IPS-18a (cell line): Measurements from ENCODE around the gene COL4A6.
A peak's percentile ranks its signal among the peaks of the same experiment; 100 is the strongest.

Source experiments
- H3K27ac ChIP-seq: one replicate; pipeline ENCODE4 v1.5.1; 2013; ENCODE audit warnings: low read length
- H3K27me3 ChIP-seq: one replicate; pipeline ENCODE4 v1.6.1; 2013; ENCODE audit warnings: mild to moderate bottlenecking, low read length; ENCODE audit not compliant: control insufficient read depth, insufficient read depth
- H3K36me3 ChIP-seq: one replicate; pipeline ENCODE4 v1.6.1; 2013; ENCODE audit warnings: low read depth, low read length; ENCODE audit not compliant: control insufficient read depth
- H3K4me1 ChIP-seq: one replicate; pipeline ENCODE4 v1.6.1; 2013; ENCODE audit warnings: low read depth, low read length; ENCODE audit not compliant: control insufficient read depth
- H3K4me3 ChIP-seq: one replicate; pipeline ENCODE4 v1.5.1; 2013; ENCODE audit warnings: low read length
- H3K9ac ChIP-seq: one replicate; pipeline ENCODE4 v1.6.1; 2013; ENCODE audit warnings: mild to moderate bottlenecking, low read length, moderate library complexity
- H3K9me3 ChIP-seq: one replicate; pipeline ENCODE4 v1.6.1; 2013; ENCODE audit warnings: low read depth, low read length; ENCODE audit not compliant: control insufficient read depth

COL4A6 gene

DNA sequence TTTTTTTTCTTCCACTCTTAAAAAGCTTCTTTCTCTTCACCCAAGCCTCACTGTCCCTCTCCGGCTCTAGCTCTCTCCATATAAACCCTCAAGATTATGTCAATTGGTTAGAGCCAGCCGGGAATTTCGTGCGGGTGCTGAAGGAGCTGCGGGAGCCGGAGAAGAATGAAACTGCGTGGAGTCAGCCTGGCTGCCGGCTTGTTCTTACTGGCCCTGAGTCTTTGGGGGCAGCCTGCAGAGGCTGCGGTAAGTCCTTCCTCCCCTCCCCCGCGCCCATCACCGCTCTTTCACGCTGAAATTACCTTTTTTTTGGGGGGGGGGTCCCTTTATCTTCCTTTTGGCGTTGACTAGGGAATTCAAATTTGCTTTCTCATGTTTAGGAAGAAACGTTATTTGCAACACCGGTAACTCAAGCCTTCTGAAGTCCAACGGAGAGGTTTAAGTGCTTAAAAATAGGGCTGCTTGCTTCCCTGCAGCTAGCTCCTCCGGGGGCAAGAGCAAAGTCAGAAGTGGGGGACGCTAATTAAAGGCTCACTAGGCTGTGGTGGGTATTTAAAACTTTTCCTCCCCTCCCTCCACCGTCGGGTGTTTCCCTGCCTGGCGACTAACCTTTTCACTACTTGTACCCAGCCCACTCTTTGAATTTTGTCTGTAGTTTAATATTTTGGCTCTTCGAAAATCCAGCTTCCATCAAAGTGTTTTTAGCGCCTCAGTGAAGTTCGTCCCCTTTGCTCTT, 1.9 kb upstream of the COL4A6 start:
- peak overlapping the region; percentile 80 for H3K27ac ChIP-seq
- H3K4me3 ChIP-seq, result peak overlapping the region; percentile 93

DNA sequence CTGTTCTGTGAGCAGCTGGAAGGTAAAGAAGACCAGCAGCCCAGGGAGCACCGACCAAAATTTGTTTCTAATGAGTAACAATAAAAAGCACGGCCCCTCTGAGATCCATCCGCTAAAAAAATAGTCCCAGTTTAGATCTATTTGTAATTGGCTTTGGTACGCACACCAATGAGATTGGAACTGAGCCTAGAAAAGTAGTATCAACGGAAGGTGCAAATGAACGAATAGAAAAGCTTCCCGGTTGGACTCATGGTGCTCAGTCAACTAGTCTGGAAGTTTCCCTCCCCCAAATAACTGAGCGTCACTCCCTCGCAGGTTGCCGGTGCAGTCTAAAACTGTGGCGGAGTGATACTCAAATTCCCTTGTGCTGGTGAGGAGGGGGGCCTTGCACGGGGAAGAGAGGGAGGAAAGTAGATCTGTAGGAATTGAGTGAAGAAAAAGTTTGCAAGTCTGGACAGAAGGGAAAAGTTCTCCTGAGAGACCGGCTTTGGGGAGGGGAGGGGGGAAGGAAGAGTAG, 1.3 kb upstream of the COL4A6 start, which contains the start of gene COL4A5:
TSS of gene COL4A5 (plus strand) at position 413 of the 517 bp plus-strand sequence. CDS start 288 bp downstream, outside the sequence.
- Histone ChIP-seq H3K9ac (peak within 1 kb of the TSS; percentile 81), H3K9me3 (peaks cover 3% of the 10 kb centered on the region), H3K4me3 (peak within 1 kb of the TSS; percentile 93), H3K4me1 (peaks cover 41% of the 10 kb centered on the region), H3K27me3 (peaks cover 10% of the 10 kb centered on the region), H3K36me3 (peaks cover under 1% of the 10 kb centered on the region), H3K27ac (peak within 1 kb of the TSS; percentile 80)

More for the DNA sequence above, 1.9 kb upstream of the COL4A6 start:
- H3K27me3 ChIP-seq, result peaks cover 10% of the 10 kb centered on the region
- peaks cover 41% of the 10 kb centered on the region for H3K4me1 ChIP-seq
- H3K9me3 ChIP-seq, result peaks cover 7% of the 10 kb centered on the region
- H3K36me3 ChIP-seq, result peaks cover 5% of the 10 kb centered on the region
- H3K9ac ChIP-seq, result peak overlapping the region; percentile 81

DNA sequence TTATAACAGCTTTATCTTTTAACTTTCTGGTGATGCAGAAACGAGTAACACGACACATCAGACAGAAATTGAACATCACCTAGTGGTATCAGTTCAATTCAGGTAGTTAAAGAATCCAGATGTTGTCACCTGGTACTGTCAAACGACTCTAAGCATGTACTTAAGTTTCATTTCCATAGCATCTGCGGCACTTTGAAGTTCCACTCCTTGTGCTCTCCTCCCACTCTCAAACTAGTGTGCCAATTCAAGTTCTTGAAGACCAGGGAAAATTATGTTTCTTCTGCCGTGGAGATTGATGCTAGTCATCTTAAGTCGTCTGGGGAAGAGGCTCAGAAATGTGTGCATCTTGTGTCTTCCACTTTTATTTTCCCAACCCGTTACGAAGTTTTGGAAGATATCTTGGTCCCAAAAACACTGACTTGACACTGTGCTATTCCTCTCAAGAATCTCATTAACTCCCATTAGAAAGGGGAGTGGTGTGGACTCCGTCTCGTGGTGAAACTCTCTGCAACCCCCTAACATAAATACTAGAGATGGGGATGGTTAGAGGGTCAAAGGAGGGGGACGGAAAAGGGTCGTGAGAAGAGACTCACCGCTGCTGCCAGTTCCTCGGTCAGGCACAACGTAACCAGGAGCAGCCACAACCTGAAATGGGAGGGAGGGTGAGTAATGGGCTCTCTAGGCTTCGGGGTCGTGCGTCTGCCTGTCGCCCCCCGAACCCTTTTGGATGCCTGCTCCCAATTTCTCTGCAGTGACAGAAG, 693 bp downstream of the COL4A6 start:
- Histone ChIP-seq H3K27ac (no peak overlapping the region), H3K9me3 (no peaks in the 10 kb centered on the region), H3K36me3 (no peaks in the 10 kb centered on the region), H3K9ac (peak overlapping the region; percentile 65), H3K4me3 (peak overlapping the region; percentile 93), H3K27me3 (peaks cover 10% of the 10 kb centered on the region), H3K4me1 (peaks cover 34% of the 10 kb centered on the region)

DNA sequence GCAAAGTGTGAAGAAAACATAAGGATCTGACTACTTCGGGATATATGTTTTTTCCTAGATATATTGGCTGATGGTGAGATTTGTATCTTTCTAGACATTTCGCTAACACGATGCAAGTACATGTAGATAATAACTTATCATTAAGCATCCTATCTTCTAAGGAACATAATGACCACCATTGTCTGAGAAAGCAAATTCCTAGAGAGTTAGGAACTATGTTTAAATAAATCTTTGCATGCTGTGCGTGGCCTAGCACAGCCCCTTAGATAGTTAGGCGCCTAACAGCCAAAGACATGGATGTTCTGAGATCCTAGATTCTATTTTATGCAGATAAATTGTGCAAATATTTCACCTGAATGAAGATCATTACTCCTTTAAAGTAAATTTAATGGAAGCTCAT, 3.0 kb downstream of the COL4A6 start:
- Histone ChIP-seq H3K9ac (no peak overlapping the region), H3K36me3 (no peaks in the 10 kb centered on the region), H3K4me3 (no peak overlapping the region), H3K4me1 (peaks cover 16% of the 10 kb centered on the region), H3K27ac (no peak overlapping the region), H3K27me3 (peaks cover 10% of the 10 kb centered on the region), H3K9me3 (no peaks in the 10 kb centered on the region)

GRCh38 chrX:108426262-108426661, 12.0 kb downstream of the COL4A6 start:
- no peaks in the 10 kb centered on the region for H3K9me3 ChIP-seq
- H3K36me3 ChIP-seq, result no peaks in the 10 kb centered on the region
- H3K27me3 ChIP-seq, result peaks cover 6% of the 10 kb centered on the region
- H3K27ac ChIP-seq, result no peak overlapping the region
- H3K9ac ChIP-seq, result no peak overlapping the region
- no peak overlapping the region for H3K4me3 ChIP-seq
- peaks cover 9% of the 10 kb centered on the region for H3K4me1 ChIP-seq

GRCh38 chrX:108420481-108420880, 17.7 kb downstream of the COL4A6 start:
- H3K27ac ChIP-seq, result no peak overlapping the region
- H3K9ac ChIP-seq, result no peak overlapping the region
- no peaks in the 10 kb centered on the region for H3K27me3 ChIP-seq

GRCh38 chrX:108419401-108419800, 18.8 kb downstream of the COL4A6 start:
- Histone ChIP-seq H3K36me3 (no peaks in the 10 kb centered on the region), H3K27ac (no peak overlapping the region), H3K4me1 (peaks cover 24% of the 10 kb centered on the region), H3K27me3 (no peaks in the 10 kb centered on the region), H3K4me3 (peak overlapping the region; percentile 11), H3K9me3 (no peaks in the 10 kb centered on the region), H3K9ac (no peak overlapping the region)

More at GRCh38 chrX:108420481-108420880, 17.7 kb downstream of the COL4A6 start:
- Histone ChIP-seq H3K4me1 (peaks cover 24% of the 10 kb centered on the region), H3K36me3 (no peaks in the 10 kb centered on the region), H3K9me3 (no peaks in the 10 kb centered on the region), H3K4me3 (no peak overlapping the region)

DNA sequence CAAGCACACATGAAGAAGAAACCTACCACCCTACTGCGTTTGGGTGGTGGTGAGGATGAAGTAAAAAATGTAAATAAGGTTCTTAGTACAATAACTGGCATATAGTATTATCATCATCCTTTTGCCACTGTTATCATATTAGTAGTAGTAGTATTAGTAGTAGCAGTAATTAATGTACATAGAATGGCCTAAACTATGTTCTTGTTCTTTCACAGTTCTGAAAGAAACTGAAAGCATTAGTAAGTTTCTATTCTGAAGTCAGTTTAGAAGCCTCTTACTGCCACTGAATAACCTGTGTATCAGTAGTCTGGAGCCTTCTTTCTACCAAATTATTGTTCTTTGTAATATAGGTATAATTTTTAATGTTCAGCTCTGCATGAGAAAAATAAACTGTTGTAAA, 21.0 kb downstream of the COL4A6 start:
- no peaks in the 10 kb centered on the region for H3K27me3 ChIP-seq
- no peaks in the 10 kb centered on the region for H3K9me3 ChIP-seq
- no peak overlapping the region for H3K4me3 ChIP-seq
- no peaks in the 10 kb centered on the region for H3K36me3 ChIP-seq
- H3K9ac ChIP-seq, result no peak overlapping the region
- H3K27ac ChIP-seq, result no peak overlapping the region
- peaks cover 32% of the 10 kb centered on the region for H3K4me1 ChIP-seq

GRCh38 chrX:108415891-108416290, 22.3 kb downstream of the COL4A6 start:
- Histone ChIP-seq H3K9me3 (no peaks in the 10 kb centered on the region), H3K36me3 (no peaks in the 10 kb centered on the region), H3K4me3 (no peak overlapping the region), H3K4me1 (peaks cover 45% of the 10 kb centered on the region), H3K27me3 (no peaks in the 10 kb centered on the region), H3K27ac (peak overlapping the region; percentile 25), H3K9ac (no peak overlapping the region)

- no peak overlapping the region for H3K27ac ChIP-seq
- no peak overlapping the region for H3K9ac ChIP-seq
- H3K4me1 ChIP-seq, result peaks cover 46% of the 10 kb centered on the region
These were observed 23.1 kb downstream of the COL4A6 start for GRCh38 chrX:108415146-108415545.

DNA sequence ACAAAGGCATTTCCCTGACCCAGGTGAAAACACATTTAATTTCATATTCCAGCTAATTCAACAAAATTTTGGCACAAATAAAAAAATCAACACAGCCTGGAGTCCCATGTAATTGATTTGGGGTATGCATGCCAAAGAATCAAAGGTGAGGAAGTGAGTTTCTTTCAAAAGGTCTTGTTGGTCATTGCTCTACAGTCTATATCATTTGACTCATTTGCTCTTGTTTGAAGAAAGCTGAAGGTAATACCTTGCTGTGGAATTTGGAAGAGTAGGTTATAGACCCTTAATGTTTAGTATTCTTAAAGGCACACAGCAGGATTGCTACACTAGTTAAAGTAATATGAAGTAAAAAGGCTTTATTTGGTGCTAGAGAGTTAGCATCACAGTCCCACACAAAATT, 25.4 kb downstream of the COL4A6 start:
- H3K36me3 ChIP-seq, result no peaks in the 10 kb centered on the region
- H3K4me3 ChIP-seq, result no peak overlapping the region
- no peaks in the 10 kb centered on the region for H3K27me3 ChIP-seq
- peaks cover 26% of the 10 kb centered on the region for H3K4me1 ChIP-seq
- H3K9me3 ChIP-seq, result no peaks in the 10 kb centered on the region
- H3K9ac ChIP-seq, result no peak overlapping the region
- H3K27ac ChIP-seq, result no peak overlapping the region

More at GRCh38 chrX:108415146-108415545, 23.1 kb downstream of the COL4A6 start:
- Histone ChIP-seq H3K36me3 (no peaks in the 10 kb centered on the region), H3K27me3 (no peaks in the 10 kb centered on the region), H3K9me3 (no peaks in the 10 kb centered on the region), H3K4me3 (no peak overlapping the region)
